Endometrial microvascular endothelial cells (primary cell): Measurements from ENCODE around the gene PTGR3. TPM values are rescaled to one million over a fixed set of nuclear protein-coding genes. Genes with fewer than 3 reads are reported as not detected.

Experiments used
- in situ Hi-C: cut with HindIII; loops from 2 replicates; pipeline ENCODE4 v1.10.0; 2017; ENCODE audit warnings: low sequenced_read_pairs, low pct_unique_long_range_greater_than_20kb; ENCODE audit errors: inconsistent ontology term
- total RNA-seq: library from RNA; depleted of rRNA; stranded (reverse); fragments of >200 nt; gene quantifications from one replicate; pipeline ENCODE4 v1.2.3, GENCODE V29; 2015; ENCODE audit errors: inconsistent ontology term

Gene PTGR3
- total RNA-seq: 40.7 TPM

- in situ Hi-C loops: no loop called here
These were observed at the start of gene PTGR3 for GRCh38 chr18:75209129-75209950. Gene PTGR3 (minus strand): TSS chr18:75209139. CDS start chr18:75209058, 81 bp downstream.

- in situ Hi-C loops: no loop called here
These were observed 48.7 kb upstream of the PTGR3 start for GRCh38 chr18:75257605-75258004.

GRCh38 chr18:75256376-75256775, 47.4 kb upstream of the PTGR3 start:
- in situ Hi-C loops: no loop called here

- in situ Hi-C loops: no loop called here
These were observed 46.2 kb upstream of the PTGR3 start for GRCh38 chr18:75255094-75255493.

GRCh38 chr18:75253784-75254183, 44.8 kb upstream of the PTGR3 start:
- in situ Hi-C loops: no loop called here

- in situ Hi-C loops: no loop called here
These were observed 44.1 kb upstream of the PTGR3 start for GRCh38 chr18:75253043-75253442.

- in situ Hi-C loops: no loop called here
These were observed 43.2 kb upstream of the PTGR3 start for GRCh38 chr18:75252136-75252535.

GRCh38 chr18:75251466-75251865, 42.5 kb upstream of the PTGR3 start:
- in situ Hi-C loops: no loop called here

- in situ Hi-C loops: no loop called here
These were observed 41.5 kb upstream of the PTGR3 start for GRCh38 chr18:75250471-75250821.

GRCh38 chr18:75249672-75250470, 40.9 kb upstream of the PTGR3 start:
- in situ Hi-C loops: no loop called here

GRCh38 chr18:75249175-75249518, 40.2 kb upstream of the PTGR3 start:
- in situ Hi-C loops: no loop called here

GRCh38 chr18:75248426-75249174, 39.7 kb upstream of the PTGR3 start:
- in situ Hi-C loops: no loop called here

- in situ Hi-C loops: no loop called here
These were observed 38.9 kb upstream of the PTGR3 start for GRCh38 chr18:75247611-75248421.

GRCh38 chr18:75246721-75247610, 38.0 kb upstream of the PTGR3 start:
- in situ Hi-C loops: no loop called here

GRCh38 chr18:75244351-75245313, 35.7 kb upstream of the PTGR3 start:
- in situ Hi-C loops: no loop called here

GRCh38 chr18:75241705-75242104, 32.8 kb upstream of the PTGR3 start:
- in situ Hi-C loops: no loop called here

- in situ Hi-C loops: no loop called here
These were observed 31.5 kb upstream of the PTGR3 start for GRCh38 chr18:75240433-75240832.
